Stimulated activated CD4-positive, alpha-beta T cell treated with anti-CD3 and anti-CD28 coated beads, TNF-alpha, amount 100 ng/mL, for 1 hour (primary cell): Measurements from ENCODE around the gene SLC25A25.
"Not testable (repeated sequence)": the region's sequence is repeated elsewhere in the genome, so short reads cannot be mapped to it uniquely, and the experiment has no call there.

Experiments
- DNase-seq, 3 donors: peaks; one replicate each; pipeline ENCODE4 v3.0.0-alpha.2; 2020; ENCODE audit warnings: low read depth in 3 of 3, low spot score in 1 of 3

The SLC25A25 gene

DNA sequence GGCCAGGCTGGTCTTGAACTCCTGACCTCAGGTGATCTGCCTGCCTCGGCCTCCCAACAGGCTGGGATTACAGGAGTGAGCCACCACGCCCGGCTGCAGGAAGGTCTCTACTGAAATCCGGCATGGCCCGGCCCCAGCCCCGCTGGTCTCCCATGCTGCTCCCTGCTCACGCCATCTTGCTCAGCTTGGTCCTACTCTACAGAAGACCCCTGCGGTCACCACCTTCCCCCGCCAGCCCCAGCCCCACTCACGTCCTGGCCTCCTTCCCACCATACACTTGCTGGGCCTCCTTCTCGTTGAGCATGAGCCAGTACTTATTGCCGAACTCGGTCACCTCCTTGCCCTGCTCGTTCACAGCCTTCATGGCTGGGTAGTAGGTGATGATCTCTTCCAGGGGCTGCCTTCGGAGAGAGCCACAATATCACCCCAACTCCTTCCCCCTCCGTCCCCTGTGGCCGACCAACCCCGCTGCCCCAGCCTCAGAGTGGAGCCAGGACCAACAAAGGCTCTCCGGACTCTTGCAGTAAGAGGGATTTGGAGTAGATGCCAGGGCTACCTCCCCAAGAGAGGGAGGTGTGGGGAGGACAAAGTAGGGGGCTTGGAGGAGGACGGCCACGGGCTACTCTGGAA lies 55.5 kb downstream of the SLC25A25 start:
- no peak for DNase-seq

DNA sequence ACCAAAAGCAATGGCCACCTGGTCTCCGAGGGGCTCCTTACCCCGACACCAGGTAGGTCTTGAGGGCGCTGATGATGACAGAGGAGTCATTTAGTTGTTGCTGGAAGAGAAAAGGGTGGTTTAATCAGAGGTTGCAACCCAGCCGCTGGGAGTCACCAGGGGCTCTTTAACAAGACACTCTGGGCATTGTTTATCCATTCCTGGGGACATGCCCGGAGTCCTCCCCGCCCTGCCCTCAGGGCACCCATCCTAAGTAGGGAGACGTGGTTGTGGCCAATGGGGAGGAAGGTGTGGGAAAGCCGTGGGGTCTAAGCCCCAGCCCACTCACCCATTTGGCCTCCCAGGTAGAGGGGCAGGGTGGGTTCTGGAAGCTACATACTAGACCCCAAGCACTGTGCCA lies 56.4 kb downstream of the SLC25A25 start:
- no peak for DNase-seq

DNA sequence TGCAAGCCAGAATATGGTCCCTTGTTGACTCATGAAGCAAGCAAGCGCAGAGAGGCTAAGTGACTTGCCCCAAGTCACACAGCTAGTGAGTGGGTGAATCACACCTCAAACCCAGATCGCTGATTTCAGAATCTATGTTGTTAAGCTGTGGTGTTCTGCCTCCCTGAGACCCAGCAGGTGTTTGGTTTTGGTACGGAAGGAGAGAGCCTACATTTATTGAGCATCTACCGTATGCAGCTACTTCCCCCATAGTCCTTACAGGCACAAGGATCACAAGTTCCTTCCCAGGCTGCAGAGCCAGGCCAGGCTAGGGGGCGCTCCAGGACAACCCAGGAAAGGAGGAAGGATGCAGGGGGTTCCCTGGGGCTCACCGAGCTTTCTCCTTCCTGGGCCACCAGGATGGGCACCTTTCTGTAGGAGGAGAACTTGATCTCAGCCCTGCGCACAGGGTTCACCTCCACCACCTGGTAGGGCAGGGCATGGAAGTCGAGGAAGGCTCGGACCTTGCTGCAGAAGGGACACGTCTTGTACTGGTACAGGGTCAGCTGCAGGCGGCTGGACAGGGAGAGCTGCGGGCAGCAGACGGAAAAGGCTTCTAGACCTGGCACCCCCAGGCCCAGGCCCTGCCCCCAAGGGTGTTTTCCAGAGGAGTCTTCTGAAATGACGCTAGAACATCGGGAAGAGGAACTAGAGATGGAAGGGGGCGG lies 57.0 kb downstream of the SLC25A25 start:
- no peak for DNase-seq

DNA sequence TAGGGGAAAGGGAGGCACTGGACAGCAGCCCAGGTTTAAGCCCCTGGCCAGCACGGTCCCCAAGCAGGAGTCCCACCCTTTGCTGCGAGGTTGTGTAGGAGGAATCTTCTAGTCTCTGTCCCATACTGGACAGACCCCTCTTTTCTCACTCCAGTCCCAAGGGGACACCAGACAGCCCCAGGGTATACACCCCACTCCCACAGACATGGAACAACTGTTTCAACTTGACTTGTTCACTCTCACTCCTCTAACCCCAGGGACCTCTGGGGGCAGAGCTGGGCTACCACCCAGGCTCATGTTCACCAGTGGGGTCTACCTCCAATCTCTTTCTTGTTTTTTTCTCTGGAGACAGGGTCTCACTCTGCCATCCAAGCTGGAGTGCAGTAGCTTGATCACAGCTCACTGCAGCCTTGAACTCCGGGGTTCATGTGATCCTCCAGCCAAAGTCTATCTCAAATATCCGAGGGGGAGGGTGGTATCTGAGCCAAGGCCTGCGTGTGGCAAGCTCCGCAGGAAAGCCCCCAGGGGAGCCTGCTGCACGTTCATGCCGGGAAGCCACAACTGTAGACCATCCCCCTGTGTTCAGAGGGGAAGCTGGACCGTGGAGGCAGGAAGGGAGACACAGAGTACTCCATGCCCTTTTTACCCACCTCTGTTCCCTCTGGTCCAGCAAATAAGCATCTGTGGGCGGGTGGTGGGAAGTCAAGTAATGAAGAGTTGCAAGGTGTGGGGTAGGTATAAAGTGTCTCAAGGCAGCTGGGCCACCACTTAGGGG lies 57.7 kb downstream of the SLC25A25 start:
- DNase-seq = no peak

DNA sequence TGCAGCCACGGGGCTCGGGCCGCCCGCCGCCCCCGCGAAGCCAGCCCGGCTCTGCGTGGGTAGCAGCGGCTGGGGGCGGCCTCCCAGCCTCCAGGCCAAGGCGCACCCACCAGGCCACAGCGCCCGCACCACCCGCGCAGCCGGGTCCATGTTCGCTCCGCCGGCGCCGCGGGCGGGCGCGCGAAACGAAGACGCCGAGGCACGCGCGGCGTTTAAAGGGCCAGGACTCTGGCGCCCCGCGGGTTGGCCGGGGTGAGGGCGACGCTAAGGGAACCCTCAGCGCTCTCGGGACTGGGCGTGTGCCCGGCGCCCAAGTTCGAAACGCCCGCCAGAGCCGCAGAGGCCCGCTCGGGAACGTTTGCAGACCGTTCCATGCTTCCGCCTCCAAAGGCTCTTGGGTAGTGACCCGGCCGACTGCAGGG lies 59.5 kb downstream of the SLC25A25 start, which contains the start of gene PTGES2:
PTGES2 (minus strand) TSS at position 162 of the 422 bp plus-strand sequence; CDS start at position 150, 12 bp downstream.
- peak; percentile 44 to 71 (median 57) for DNase-seq

DNA sequence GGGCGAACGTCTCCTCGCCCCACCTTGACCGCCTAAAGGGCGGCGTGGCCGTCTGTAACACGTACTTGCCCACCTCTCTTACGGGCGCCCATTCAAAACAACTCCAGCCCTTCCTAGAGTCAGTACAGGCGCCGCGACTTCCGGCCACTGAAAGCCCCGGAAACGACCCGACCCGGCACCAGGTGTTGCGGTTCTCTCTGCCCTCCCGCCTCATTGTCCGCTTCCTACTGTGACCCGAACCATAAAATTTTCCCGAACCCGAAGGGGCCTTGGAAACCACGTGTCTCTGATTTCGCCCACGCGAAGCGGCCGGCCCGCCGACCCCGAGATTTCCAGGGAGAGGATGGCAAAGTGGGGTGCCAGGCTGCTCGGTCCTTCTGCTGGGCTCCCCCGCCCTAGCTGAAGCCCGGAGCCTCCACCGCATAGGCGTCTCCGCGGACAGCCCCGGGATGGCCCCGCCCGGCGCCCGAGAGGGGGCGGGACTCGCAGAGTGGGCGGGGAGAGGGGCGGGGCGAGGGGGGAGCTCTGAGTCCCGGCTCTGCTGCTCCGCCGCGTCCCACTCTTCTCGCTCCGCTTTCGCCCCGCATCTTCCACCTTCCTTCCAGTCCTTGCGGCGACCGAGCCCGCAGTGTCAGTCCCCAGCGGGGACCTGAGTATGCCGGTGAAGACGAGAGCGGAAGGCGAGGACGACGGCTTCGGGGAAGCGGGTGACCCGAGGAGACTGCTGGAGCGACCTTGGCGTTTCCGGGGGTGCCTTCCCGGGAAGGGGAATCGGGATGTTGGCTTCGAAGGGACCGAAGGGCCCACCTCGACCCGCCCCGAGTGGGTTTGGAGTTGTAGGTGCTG lies 60.2 kb downstream of the SLC25A25 start:
- peak; percentile 66 to 78 (median 68) for DNase-seq

DNA sequence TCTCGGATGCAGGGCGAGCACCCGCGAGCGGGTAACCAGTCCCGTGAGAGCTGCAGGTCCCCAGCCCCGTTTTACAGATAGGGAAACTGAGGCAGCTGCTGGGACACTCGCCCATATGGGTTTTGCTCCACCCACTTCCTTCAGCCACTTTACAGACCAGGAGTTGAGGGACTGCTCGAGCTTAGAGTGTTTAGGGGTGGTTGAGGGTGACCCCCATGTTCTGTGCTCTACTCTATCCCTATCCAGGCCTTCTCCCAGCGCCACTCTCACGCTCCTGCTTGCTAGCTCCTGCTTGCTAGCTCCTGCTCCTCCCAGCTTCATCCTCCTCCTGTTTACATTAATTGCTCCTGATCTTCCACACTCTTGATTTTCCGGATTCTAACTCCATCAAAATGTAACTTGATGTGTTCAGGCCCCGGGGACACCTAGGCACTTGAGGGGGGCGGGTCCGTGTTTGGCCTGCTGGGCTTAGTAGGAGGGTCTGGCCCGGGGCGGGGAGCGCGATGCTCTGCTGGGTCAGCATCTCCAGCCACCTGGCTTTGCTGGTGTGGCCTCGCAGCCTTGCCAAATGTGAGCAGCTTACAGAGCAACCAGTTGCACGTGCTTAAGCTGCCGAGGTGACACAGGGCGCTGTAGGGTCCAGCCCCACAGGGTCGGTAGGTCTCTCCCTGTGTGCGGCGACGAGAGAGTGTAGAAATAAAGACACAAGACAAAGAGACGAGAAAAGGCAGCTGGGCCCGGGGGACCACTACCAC lies 61.0 kb downstream of the SLC25A25 start:
- no peak for DNase-seq

DNA sequence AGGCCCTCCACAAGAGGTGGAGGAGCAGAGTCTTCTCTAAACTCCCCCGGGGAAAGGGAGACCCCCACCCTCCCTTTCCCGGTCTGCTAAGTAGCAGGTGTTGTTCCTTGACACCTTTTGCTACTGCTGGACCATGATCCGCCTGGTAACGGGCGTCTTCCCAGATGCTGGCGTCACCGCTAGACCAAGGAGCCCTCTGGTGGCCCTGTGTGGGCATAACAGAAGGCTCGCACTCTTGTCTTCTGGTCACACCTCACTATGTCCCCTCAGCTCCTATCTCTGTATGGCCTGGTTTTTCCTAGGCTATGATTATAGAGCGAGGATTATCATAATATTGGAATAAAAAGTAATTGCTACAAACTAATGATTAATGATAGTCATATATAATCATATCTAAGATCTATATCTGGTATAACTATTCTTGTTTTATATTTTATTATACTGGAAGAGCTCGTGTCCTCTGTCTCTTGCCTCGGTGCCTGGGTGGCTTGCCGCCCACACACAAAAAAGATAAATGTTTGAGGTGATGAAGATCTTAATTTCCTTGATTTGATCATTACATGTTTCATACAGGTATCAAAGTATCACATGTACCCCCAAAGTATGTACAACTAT lies 62.1 kb downstream of the SLC25A25 start:
- peak in 2 of 3 donors; percentile 10 to 39 for DNase-seq

DNA sequence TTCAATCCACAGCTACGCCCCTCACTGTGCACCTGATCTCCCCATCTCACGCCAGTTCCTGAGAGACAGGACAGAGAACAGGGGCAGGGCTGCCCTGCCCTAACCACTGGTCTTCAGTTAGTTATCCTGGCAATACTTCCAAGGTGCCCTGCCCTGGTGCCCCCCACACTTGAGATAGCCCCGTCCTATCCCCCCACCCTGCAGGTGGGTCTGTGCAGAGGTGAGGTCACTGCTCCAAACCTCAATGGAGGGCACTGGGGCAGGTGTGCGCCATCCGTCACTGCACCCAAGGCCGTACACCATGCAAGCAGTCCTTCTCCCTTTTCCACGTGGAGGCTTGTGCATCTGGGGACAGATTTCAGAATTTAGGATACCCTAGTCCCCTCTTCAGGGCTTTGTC lies 62.6 kb downstream of the SLC25A25 start:
- DNase-seq = not testable (repeated sequence)

DNA sequence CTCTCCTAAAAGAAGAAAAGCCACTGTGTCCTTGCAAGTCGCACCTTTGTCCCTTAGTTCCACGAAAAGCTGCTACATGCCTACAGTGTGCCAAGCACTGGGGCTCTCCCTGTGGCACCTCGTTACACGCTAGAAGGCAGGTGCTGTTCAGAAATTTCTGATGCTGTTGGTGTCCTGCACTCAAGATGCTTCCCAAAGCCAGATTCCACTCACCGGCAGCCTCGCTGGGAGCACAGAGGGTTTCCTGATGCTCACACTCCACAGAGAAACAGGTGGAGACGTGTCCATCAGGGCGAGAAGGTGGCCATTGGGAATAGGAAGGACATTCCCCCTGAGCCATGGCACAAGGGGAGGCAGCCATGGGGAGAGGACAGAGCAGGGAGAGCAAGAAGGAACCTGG lies 63.3 kb downstream of the SLC25A25 start:
- not testable (repeated sequence) for DNase-seq

DNA sequence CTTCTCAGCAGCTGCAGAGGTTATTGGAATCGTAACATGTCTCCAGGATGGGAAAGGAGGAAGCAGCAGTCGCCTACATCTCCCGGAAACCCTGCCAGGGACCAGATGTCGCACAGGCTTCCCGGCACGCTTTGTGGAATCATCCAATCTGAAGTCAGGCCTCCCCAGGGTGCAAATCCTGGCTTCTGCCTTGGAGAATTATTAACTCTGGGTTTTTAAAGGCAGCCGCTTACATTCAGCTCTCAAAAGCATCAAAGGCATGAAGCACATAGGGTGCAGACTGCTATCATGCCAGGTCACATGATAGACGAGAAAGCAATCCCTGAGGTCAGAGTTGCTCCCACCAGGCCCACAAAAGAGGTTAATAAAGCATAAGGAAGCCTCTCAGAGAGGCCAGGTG lies 64.1 kb downstream of the SLC25A25 start:
- not testable (repeated sequence) for DNase-seq

DNA sequence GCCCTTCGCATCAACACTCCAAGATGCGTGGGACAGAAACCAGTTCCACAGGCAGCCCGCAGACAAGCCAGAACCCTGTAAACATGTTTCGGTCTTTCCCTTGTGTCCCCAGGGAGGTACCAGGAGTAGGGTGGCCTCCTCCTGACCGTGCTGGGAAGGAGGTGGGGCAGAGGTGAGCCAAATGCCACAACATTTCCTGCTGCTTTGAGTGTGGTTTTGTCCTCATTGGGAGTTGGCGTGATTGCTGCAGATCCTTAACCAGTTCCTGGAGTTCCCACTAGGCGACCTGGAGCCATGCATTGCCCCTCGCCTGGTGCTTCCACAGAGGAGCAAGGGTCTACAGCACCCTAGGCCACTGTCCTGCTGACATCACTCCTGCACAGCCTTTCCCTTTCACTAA lies 67.5 kb downstream of the SLC25A25 start:
- not testable (repeated sequence) for DNase-seq

DNA sequence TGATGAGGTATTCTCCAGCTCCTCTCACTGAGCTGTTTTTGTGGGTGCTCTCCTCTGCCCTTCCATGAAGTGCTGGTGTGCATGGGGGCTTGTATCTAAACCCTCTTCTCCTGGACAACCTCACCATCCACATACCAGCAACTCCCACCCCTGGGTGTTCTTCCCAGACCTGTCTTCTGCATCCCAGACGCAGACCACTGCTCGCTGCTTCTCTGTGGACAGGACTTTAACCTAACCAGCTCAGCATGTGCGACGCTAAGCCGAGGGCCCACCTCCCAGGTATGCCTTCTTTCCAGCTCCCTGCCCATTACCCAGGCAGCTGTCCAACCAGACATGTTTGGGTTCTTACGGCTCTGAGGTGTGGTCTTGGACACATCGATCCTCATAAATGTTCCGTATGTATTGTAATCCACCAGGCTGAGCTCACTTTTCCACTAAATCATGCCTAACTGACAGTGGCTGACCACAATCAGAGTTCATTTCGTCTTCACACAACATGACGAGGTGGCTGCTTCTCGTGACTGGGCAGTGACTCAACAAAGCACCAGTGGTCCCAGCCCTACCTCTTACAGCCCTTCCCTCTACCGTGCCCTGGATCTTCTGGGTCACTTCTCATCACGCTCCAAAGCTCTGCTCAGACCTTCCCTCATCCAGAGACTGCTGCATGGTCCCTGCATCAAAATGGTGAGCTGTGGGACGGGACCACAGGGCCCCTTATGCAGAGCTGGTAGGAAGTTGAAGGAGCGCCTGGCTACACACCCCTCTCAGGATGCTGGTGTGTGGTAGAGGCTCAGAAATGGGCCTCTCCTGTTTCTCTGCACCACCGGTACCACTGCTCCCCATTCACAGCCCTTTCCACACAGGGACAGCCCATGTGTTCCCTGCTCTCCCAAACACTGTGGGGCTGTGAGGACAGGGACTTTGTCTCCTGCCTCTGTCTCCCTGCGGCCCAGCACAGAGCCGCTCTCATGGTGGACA lies 69.1 kb downstream of the SLC25A25 start:
- DNase-seq = no peak

DNA sequence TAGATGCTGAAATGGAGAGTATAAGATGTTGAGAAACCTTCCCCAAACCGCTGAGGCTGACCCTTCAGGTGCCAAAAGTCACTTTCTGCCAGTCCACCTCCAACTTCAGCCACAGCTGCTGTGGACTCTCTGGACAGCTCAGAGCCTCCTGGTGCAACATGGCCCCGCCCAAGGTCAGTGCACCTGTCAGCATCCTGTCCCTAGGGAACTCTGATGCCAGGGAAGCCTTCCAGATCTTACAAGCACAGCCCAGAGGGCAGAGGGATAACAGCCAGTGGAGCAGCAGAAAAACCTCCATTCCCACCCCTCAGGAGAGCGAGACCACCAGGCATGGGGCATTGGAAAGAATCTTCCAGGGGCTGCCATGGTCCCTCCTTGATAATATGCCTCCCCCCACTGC lies 70.0 kb downstream of the SLC25A25 start:
- no peak for DNase-seq

DNA sequence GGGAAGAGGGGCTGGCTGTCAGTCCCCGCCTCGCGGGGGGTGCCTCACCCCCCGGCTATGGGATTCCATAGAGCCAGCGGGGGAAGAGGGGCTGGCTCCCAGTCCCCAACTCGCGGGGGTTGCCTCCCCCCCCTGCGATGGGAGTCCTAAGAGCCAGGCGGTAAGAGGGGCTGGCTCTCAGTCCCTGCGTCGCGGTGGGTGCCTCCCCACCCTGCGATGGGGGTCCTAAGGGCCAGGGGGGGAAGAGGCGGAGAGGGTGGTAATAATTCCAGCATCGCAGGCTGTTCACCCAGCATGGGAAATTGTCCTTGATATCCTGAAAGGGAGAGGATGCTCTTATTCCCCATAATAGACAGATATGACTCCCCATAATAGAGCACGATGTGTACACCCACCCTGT lies 71.6 kb downstream of the SLC25A25 start:
- no peak for DNase-seq

DNA sequence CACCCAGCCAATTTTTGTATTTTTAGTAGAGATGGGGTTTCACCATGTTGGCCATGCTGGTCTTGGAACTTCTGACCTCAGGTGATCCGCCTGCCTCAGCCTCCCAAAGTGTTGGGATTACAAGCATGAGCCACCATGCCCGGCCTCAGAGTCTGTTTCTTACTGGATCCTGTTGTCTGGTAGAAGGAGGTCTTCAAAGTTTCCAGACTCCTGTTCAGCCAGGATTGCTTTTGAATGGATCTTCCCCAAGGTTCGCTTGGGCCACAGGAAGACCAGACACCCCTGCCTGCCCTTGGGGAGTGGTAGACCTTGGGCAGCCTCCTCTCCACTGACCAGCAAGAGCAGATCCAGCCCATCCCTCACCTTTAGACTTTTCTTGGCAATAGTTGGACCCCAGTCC lies 73.6 kb downstream of the SLC25A25 start:
- DNase-seq = no peak

DNA sequence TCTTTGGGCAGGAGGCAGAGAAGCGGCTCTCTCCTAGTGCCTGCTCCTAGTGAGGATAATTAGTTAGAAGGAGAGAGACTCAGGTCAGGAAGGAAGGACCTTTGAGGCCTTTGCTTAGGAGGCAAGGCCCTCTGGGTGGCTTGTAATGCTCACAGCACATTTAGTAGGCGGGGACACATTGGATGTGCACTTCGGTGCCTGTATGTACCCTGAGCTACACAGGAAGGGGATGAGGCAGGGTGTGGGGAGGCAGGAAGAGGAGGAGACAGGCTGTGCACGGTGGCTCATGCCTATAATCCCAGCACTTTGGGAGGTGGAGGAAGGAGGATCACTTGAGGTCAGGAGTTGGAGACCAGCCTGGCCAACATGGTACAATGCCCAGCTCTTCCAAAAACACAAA lies 74.0 kb downstream of the SLC25A25 start:
- no peak for DNase-seq

DNA sequence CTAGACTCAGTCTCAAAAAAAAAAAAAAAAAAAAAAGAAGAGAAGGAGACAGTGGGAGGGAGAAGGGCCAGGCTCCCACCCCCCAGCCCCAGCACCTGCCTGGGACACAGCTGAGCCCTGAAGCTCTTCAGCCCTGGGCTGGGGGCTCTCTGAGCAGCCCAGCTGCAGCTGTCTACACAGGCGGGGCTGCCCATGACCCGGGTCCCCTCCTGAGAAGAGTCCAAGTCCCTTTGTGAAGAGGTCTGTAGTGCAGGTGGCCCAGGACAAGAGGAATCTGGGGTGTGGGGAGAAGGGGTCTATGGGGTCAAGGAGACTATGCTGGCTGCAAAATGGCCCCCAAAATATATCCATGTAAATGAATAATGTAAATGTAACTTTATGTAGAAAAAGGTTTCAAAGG lies 74.6 kb downstream of the SLC25A25 start:
- no peak for DNase-seq
